Neutrophil (primary cell): ENCODE data around the gene TFEB.

ENCODE experiments used
- H3K27ac ChIP-seq: fragments of 200-600 bp; sonication (generic); 2 replicates; pipeline ENCODE4 v1.5.1; 2016; ENCODE audit warnings: mild to moderate bottlenecking, moderate library complexity
- H3K27me3 ChIP-seq: fragments of 200-600 bp; sonication (generic); 2 replicates; pipeline ENCODE4 v1.6.0; 2016; ENCODE audit warnings: mild to moderate bottlenecking
- H3K36me3 ChIP-seq: fragments of 200-600 bp; sonication (generic); 2 replicates; pipeline ENCODE4 v1.5.1; 2017
- H3K4me1 ChIP-seq, 2 experiments: fragments of 200-600 bp in 1 of 2; sonication (generic) in 1 of 2; 1 replicate in 1 of 2; 2 replicates in 1 of 2; pipeline versions ENCODE4 v1.5.1 to v1.6.1; 2013 to 2016; ENCODE audit warnings: low read depth in 1 of 2, low read length in 1 of 2, mild to moderate bottlenecking in 1 of 2, moderate library complexity in 1 of 2; ENCODE audit not compliant: control insufficient read depth in 1 of 2, insufficient read depth in 1 of 2
- H3K4me3 ChIP-seq, 2 experiments: fragments of 200-600 bp in 1 of 2; sonication (generic) in 1 of 2; 1 replicate in 1 of 2; 2 replicates in 1 of 2; pipeline ENCODE4 v1.5.1; 2013 to 2016; ENCODE audit warnings: low read depth in 1 of 2, low read length in 1 of 2, mild to moderate bottlenecking in 1 of 2, moderate library complexity in 1 of 2
- H3K9me3 ChIP-seq: fragments of 200-600 bp; sonication (generic); 2 replicates; pipeline ENCODE4 v1.5.1; 2016
- CTCF ChIP-seq: fragments of 200-600 bp; sonication (generic); IDR thresholded peaks from 2 replicates; pipeline ENCODE4 v1.5.1; 2016; ENCODE audit warnings: antibody characterized with exemption

TFEB gene

GRCh38 chr6:41707565-41708200 lies 27.7 kb downstream of the TFEB start:
- Histone ChIP-seq H3K27me3 (no peaks in the 10 kb centered on the region), H3K4me1 (peaks cover 41 to 44% of the 10 kb centered on the region in 2 experiments), H3K27ac (peak overlapping the region; percentile 85), H3K9me3 (no peaks in the 10 kb centered on the region), H3K36me3 (peaks cover 24% of the 10 kb centered on the region), H3K4me3 (peak overlapping the region; percentile 47 to 53)
- peak; percentile 21 for TF ChIP-seq CTCF

GRCh38 chr6:41706876-41707564 lies 28.4 kb downstream of the TFEB start:
- peak overlapping the region in 1 of 2 experiments; percentile 53 for H3K4me3 ChIP-seq
- TF ChIP-seq CTCF, result no peak
- peaks cover 36 to 41% of the 10 kb centered on the region in 2 experiments for H3K4me1 ChIP-seq
- no peaks in the 10 kb centered on the region for H3K9me3 ChIP-seq
- H3K36me3 ChIP-seq, result peaks cover 31% of the 10 kb centered on the region
- H3K27me3 ChIP-seq, result no peaks in the 10 kb centered on the region
- peak overlapping the region; percentile 85 for H3K27ac ChIP-seq

GRCh38 chr6:41705996-41706835 lies 29.2 kb downstream of the TFEB start:
- no peaks in the 10 kb centered on the region for H3K9me3 ChIP-seq
- TF ChIP-seq CTCF, result peak; percentile 64
- H3K4me1 ChIP-seq, result peaks cover 36 to 41% of the 10 kb centered on the region in 2 experiments
- peaks cover 34% of the 10 kb centered on the region for H3K36me3 ChIP-seq
- no peaks in the 10 kb centered on the region for H3K27me3 ChIP-seq
- peak overlapping the region; percentile 85 for H3K27ac ChIP-seq
- peak overlapping the region in 1 of 2 experiments; percentile 7 for H3K4me3 ChIP-seq

GRCh38 chr6:41705311-41705995 lies 30.0 kb downstream of the TFEB start:
- no peak for TF ChIP-seq CTCF
- Histone ChIP-seq H3K27me3 (no peaks in the 10 kb centered on the region), H3K36me3 (peaks cover 39% of the 10 kb centered on the region), H3K4me1 (peaks cover 36 to 41% of the 10 kb centered on the region in 2 experiments), H3K27ac (peak overlapping the region; percentile 85), H3K9me3 (no peaks in the 10 kb centered on the region), H3K4me3 (no peak overlapping the region)

GRCh38 chr6:41704656-41705310 lies 30.6 kb downstream of the TFEB start:
- Histone ChIP-seq H3K36me3 (peaks cover 39% of the 10 kb centered on the region), H3K27ac (no peak overlapping the region), H3K27me3 (no peaks in the 10 kb centered on the region), H3K4me3 (no peak overlapping the region), H3K4me1 (peaks cover 36 to 41% of the 10 kb centered on the region in 2 experiments), H3K9me3 (no peaks in the 10 kb centered on the region)
- no peak for TF ChIP-seq CTCF
